ENCODE data around the gene CACFD1. TPM values are rescaled to one million over a fixed set of nuclear protein-coding genes. Genes with fewer than 3 reads are reported as not detected.

CACFD1 gene
- total and polyA plus RNA-seq, 7 experiments from 2014 or later, result 0.56 to 4.7 (median 3.1) TPM

GRCh38 chr9:133518200-133518599 is 58.4 kb downstream of the CACFD1 start:
- no peak overlapping the region for H3K27ac ChIP-seq (ENCODE audit: low read depth, low read length)
- ATAC-seq, result no peak
- intact Hi-C loops (cut with micrococcal nuclease), result no loop called here
- Mint-ChIP-seq H3K4me1 (peaks cover 0 to 4% (median 0%) of the 10 kb centered on the region in 7 donors), H3K27ac (no peak overlapping the region), H3K27me3 (no peaks in the 10 kb centered on the region), H3K36me3 (no peaks in the 10 kb centered on the region), H3K4me3 (no peak overlapping the region), H3K9me3 (no peaks in the 10 kb centered on the region)
- H3K4me3 ChIP-seq (ENCODE audit: low read length), result no peak overlapping the region
- ChIA-PET POLR2A (no interaction called here), CTCF (no interaction called here)
- no peaks in the 10 kb centered on the region for H3K36me3 ChIP-seq (ENCODE audit: control insufficient read depth in 2 of 3, insufficient read depth in 3 of 3, low read length in 3 of 3)
- H3K9me3 ChIP-seq (ENCODE audit: control insufficient read depth in 2 of 3, low read length in 3 of 3), result no peaks in the 10 kb centered on the region
- H3K27me3 ChIP-seq (ENCODE audit: control insufficient read depth in 2 of 2, insufficient read depth in 2 of 2, low read length in 2 of 2), result no peaks in the 10 kb centered on the region
- no peak for DNase-seq
- H3K4me1 ChIP-seq (ENCODE audit: control insufficient read depth in 2 of 2, insufficient read depth in 2 of 2, low read length in 2 of 2), result no peaks in the 10 kb centered on the region

GRCh38 chr9:133518706-133519449 is 59.1 kb downstream of the CACFD1 start:
- intact Hi-C loops (cut with micrococcal nuclease), result no loop called here
- Histone ChIP-seq H3K9me3 (ENCODE audit: control insufficient read depth in 2 of 3, low read length in 3 of 3) (no peaks in the 10 kb centered on the region), H3K4me1 (ENCODE audit: control insufficient read depth in 2 of 2, insufficient read depth in 2 of 2, low read length in 2 of 2) (no peaks in the 10 kb centered on the region), H3K27me3 (ENCODE audit: control insufficient read depth in 2 of 2, insufficient read depth in 2 of 2, low read length in 2 of 2) (no peaks in the 10 kb centered on the region), H3K27ac (ENCODE audit: low read depth, low read length) (no peak overlapping the region), H3K36me3 (ENCODE audit: control insufficient read depth in 2 of 3, insufficient read depth in 3 of 3, low read length in 3 of 3) (no peaks in the 10 kb centered on the region), H3K4me3 (ENCODE audit: low read length) (no peak overlapping the region)
- H3K4me3 Mint-ChIP-seq, result no peak overlapping the region
- peaks cover 0 to 4% (median 0%) of the 10 kb centered on the region in 7 donors for H3K4me1 Mint-ChIP-seq
- DNase-seq, result no peak
- H3K36me3 Mint-ChIP-seq, result no peaks in the 10 kb centered on the region
- no peak for ATAC-seq
- no peaks in the 10 kb centered on the region for H3K9me3 Mint-ChIP-seq
- H3K27ac Mint-ChIP-seq, result no peak overlapping the region
- no peaks in the 10 kb centered on the region for H3K27me3 Mint-ChIP-seq
- ChIA-PET CTCF (no interaction called here), POLR2A (no interaction called here)

GRCh38 chr9:133519693-133520092 is 59.9 kb downstream of the CACFD1 start:
- intact Hi-C loops (cut with micrococcal nuclease), result no loop called here
- H3K4me1 ChIP-seq (ENCODE audit: control insufficient read depth in 2 of 2, insufficient read depth in 2 of 2, low read length in 2 of 2), result no peaks in the 10 kb centered on the region
- ChIA-PET POLR2A (no interaction called here), CTCF (no interaction called here)
- no peak overlapping the region for H3K27ac Mint-ChIP-seq
- no peak for ATAC-seq
- H3K9me3 Mint-ChIP-seq, result no peaks in the 10 kb centered on the region
- no peak overlapping the region for H3K4me3 Mint-ChIP-seq
- peaks cover 0 to 4% (median 0%) of the 10 kb centered on the region in 7 donors for H3K4me1 Mint-ChIP-seq
- no peaks in the 10 kb centered on the region for H3K9me3 ChIP-seq (ENCODE audit: control insufficient read depth in 2 of 3, low read length in 3 of 3)
- no peak for DNase-seq
- no peaks in the 10 kb centered on the region for H3K36me3 Mint-ChIP-seq
- no peaks in the 10 kb centered on the region for H3K27me3 ChIP-seq (ENCODE audit: control insufficient read depth in 2 of 2, insufficient read depth in 2 of 2, low read length in 2 of 2)
- no peak overlapping the region for H3K4me3 ChIP-seq (ENCODE audit: low read length)
- no peaks in the 10 kb centered on the region for H3K27me3 Mint-ChIP-seq
- H3K36me3 ChIP-seq (ENCODE audit: control insufficient read depth in 2 of 3, insufficient read depth in 3 of 3, low read length in 3 of 3), result no peaks in the 10 kb centered on the region
- no peak overlapping the region for H3K27ac ChIP-seq (ENCODE audit: low read depth, low read length)

- CTCF ChIA-PET, result no interaction called here
- POLR2A ChIA-PET, result no interaction called here
Observed at GRCh38 chr9:133520121-133520835, 60.5 kb downstream of the CACFD1 start.

More at GRCh38 chr9:133520121-133520835, 60.5 kb downstream of the CACFD1 start:
- Histone ChIP-seq H3K4me1 (ENCODE audit: control insufficient read depth in 2 of 2, insufficient read depth in 2 of 2, low read length in 2 of 2) (no peaks in the 10 kb centered on the region), H3K9me3 (ENCODE audit: control insufficient read depth in 2 of 3, low read length in 3 of 3) (no peaks in the 10 kb centered on the region), H3K27me3 (ENCODE audit: control insufficient read depth in 2 of 2, insufficient read depth in 2 of 2, low read length in 2 of 2) (no peaks in the 10 kb centered on the region), H3K27ac (ENCODE audit: low read depth, low read length) (no peak overlapping the region), H3K36me3 (ENCODE audit: control insufficient read depth in 2 of 3, insufficient read depth in 3 of 3, low read length in 3 of 3) (no peaks in the 10 kb centered on the region), H3K4me3 (ENCODE audit: low read length) (no peak overlapping the region)
- H3K27ac Mint-ChIP-seq, result no peak overlapping the region
- no peaks in the 10 kb centered on the region for H3K36me3 Mint-ChIP-seq
- no peaks in the 10 kb centered on the region for H3K9me3 Mint-ChIP-seq
- intact Hi-C loops (cut with micrococcal nuclease), result no loop called here
- H3K27me3 Mint-ChIP-seq, result no peaks in the 10 kb centered on the region
- no peak for DNase-seq
- ATAC-seq, result no peak
- H3K4me1 Mint-ChIP-seq, result peaks cover 0 to 2% (median 0%) of the 10 kb centered on the region in 7 donors
- H3K4me3 Mint-ChIP-seq, result no peak overlapping the region

Other genes starting within 250 kb of the CACFD1 start
- gene ABO, start 184.8 kb upstream of the CACFD1 start, total RNA-seq, result 1 to 10 TPM in 2 of 5 experiments, not detected in 3; 1.7 to 3.3 TPM
- gene ABO, start 184.8 kb upstream of the CACFD1 start, polyA plus RNA-seq, result not detected
- gene SURF6, start 123.8 kb upstream of the CACFD1 start, total RNA-seq, result 10 to 100 TPM; 15.4 to 33.5 (median 23.4) TPM
- gene SURF6, start 123.8 kb upstream of the CACFD1 start, polyA plus RNA-seq, result 10 to 100 TPM in 1 of 2 donors, 1 to 10 TPM in 1; 9.8 to 18.7 TPM
- gene MED22, start 111.8 kb upstream of the CACFD1 start, total RNA-seq, result 10 to 100 TPM; 26.5 to 44.6 (median 32.8) TPM
- gene MED22, start 111.8 kb upstream of the CACFD1 start, polyA plus RNA-seq, result 10 to 100 TPM; 13.5 to 20.2 TPM
- 1,000 to 10,000 TPM; 2,002 to 2,815 (median 2,428) TPM for gene RPL7A, start 111.8 kb upstream of the CACFD1 start, total RNA-seq
- 1,000 to 10,000 TPM; 1,347 to 1,421 TPM for gene RPL7A, start 111.8 kb upstream of the CACFD1 start, polyA plus RNA-seq
- 10 to 100 TPM; 40.5 to 53.5 (median 47.9) TPM for gene SURF1, start 103.5 kb upstream of the CACFD1 start, total RNA-seq
- 100 to 1,000 TPM in 1 of 2 donors, 10 to 100 TPM in 1; 96.1 to 128 TPM for gene SURF1, start 103.5 kb upstream of the CACFD1 start, polyA plus RNA-seq
- gene SURF2, start 103.4 kb upstream of the CACFD1 start, total RNA-seq, result 10 to 100 TPM; 15.0 to 23.5 (median 15.6) TPM
- 10 to 100 TPM; 28.1 to 44.5 TPM for gene SURF2, start 103.4 kb upstream of the CACFD1 start, polyA plus RNA-seq
- 100 to 1,000 TPM in 1 of 5 experiments, 10 to 100 TPM in 4; 72.5 to 196 (median 75.1) TPM for gene SURF4, start 83.9 kb upstream of the CACFD1 start, total RNA-seq
- 100 to 1,000 TPM in 1 of 2 donors, 10 to 100 TPM in 1; 99.5 to 121 TPM for gene SURF4, start 83.9 kb upstream of the CACFD1 start, polyA plus RNA-seq
- gene STKLD1, start 83.6 kb upstream of the CACFD1 start, total RNA-seq, result 1 to 10 TPM; 1.1 to 1.8 (median 1.5) TPM
- gene STKLD1, start 83.6 kb upstream of the CACFD1 start, polyA plus RNA-seq, result under 1 TPM in 1 of 2 donors, not detected in 1; 0.78 TPM
- 10 to 100 TPM; 17.8 to 44.1 (median 28.6) TPM for gene REXO4, start 42.0 kb upstream of the CACFD1 start, total RNA-seq
- 10 to 100 TPM; 14.0 to 29.9 TPM for gene REXO4, start 42.0 kb upstream of the CACFD1 start, polyA plus RNA-seq
- 1 to 10 TPM; 1.6 to 3.1 (median 2.5) TPM for gene ADAMTS13, start 37.6 kb upstream of the CACFD1 start, total RNA-seq
- under 1 TPM; 0.07 to 0.35 TPM for gene ADAMTS13, start 37.6 kb upstream of the CACFD1 start, polyA plus RNA-seq
- gene SLC2A6, start 19.1 kb downstream of the CACFD1 start, total RNA-seq, result 10 to 100 TPM in 1 of 5 experiments, 1 to 10 TPM in 4; 2.4 to 34.7 (median 3.6) TPM
- gene SLC2A6, start 19.1 kb downstream of the CACFD1 start, polyA plus RNA-seq, result 1 to 10 TPM; 2.6 TPM
- not detected for gene MYMK, start 65.0 kb downstream of the CACFD1 start, total RNA-seq
- gene MYMK, start 65.0 kb downstream of the CACFD1 start, polyA plus RNA-seq, result not detected
- gene ADAMTSL2, start 74.7 kb downstream of the CACFD1 start, total RNA-seq, result 1 to 10 TPM in 1 of 5 experiments, under 1 TPM in 3, not detected in 1; 0.69 to 2.7 (median 0.81) TPM
- gene ADAMTSL2, start 74.7 kb downstream of the CACFD1 start, polyA plus RNA-seq, result under 1 TPM; 0.16 to 0.19 TPM
- gene FAM163B, start 149.4 kb downstream of the CACFD1 start, total RNA-seq, result not detected
- not detected for gene FAM163B, start 149.4 kb downstream of the CACFD1 start, polyA plus RNA-seq
- gene DBH, start 176.4 kb downstream of the CACFD1 start, total RNA-seq, result 1 to 10 TPM in 1 of 5 experiments, under 1 TPM in 3, not detected in 1; 0.08 to 1.2 (median 0.14) TPM
- under 1 TPM; 0.14 to 0.38 TPM for gene DBH, start 176.4 kb downstream of the CACFD1 start, polyA plus RNA-seq